GM19467 (cell line): ENCODE data around the gene LGALS3.
"Not testable (repeated sequence)": the region's sequence is repeated elsewhere in the genome, so short reads cannot be mapped to it uniquely, and the experiment has no call there.

Experiments
- ATAC-seq: cut with Tn5 transposase; IDR thresholded peaks from one replicate; pipeline ENCODE4 v1.9.1; 2021; ENCODE audit warnings: mild to moderate bottlenecking, moderate library complexity; ENCODE audit not compliant: unreplicated experiment

LGALS3 gene

GRCh38 chr14:55129086-55129427 is at the start of gene LGALS3:
LGALS3 (plus strand) TSS chr14:55129252; CDS start chr14:55137374, 8,122 bp downstream.
- peak; percentile 56 for ATAC-seq

- ATAC-seq: not testable (repeated sequence)
Measured at GRCh38 chr14:55079961-55080360, 49.1 kb upstream of the LGALS3 start.

DNA sequence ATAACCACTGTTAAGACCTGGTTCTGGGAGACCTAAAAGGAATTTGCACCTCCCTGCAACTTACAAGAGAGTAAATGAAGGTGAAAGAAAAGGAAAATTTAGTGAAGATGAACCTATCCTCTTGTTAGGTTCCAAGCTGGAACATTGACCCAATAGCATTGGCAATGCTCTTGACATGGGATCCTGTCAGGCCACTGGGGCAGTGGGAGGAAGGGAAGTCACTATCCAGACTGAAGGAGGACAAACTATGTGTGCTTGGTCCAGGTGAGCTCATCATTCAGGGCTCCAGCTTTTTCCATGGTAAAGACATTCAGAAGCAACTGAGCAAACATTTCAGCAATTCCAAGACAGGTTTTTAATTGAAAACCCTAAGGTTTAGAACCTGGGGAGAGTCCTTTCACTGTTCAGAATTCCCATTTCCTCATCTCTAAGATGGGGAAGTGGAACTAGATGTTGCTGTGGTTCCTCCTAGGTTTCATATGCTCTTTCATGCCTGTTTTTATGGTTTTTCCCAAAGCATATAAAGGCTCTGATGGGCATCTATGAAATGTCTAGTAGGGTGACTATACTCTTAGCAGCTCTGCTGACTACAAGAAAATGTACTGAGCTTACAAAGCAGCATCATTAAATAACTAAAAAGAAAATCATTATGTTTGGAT is 44.5 kb upstream of the LGALS3 start:
- ATAC-seq: no peak

DNA sequence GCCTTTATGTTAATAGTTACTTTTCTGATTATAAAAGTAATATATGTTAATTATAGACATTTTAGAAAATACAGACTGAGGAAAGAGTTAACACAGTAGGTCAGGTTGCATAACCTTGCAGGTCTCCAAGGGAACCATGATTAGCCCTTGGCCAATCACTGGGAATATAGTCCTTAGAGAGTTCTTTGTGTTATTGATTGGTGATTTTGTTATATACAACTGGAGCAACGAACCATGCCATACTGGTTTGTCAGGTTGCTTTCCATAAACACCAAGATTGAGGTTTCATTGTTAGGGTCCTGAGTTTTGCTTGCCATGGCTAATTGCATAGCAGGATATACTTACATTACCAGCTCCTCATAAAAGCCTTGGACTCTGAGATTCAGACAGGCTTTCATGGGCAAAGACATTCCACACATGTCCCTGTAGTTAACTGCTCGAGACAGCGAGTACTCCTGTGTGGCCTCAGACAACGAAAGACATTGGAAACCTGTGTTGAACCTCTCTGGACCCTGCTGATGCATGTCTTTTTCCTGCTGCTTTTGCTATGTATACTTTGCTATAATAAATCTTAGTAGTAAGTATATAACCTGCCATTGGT is 43.9 kb upstream of the LGALS3 start:
- ATAC-seq: no peak

DNA sequence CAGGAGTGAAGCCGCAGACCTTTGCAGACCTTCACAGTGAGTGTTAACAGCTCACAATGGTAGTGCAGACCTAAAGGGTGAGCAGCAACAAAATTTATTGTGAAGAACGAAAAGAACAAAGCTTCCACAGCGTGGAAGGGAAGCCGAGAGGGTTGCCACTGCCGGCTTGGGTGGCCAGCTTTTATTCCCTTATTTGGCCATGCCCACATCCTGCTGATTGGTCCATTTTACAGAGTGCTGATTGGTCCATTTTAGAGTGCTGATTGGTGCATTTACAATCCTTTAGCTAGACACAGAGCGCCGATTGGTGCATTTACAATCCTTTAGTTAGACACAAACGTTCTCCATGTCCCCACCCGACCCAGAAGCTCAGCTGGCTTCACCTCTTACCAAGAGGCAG is 42.1 kb upstream of the LGALS3 start:
- no peak for ATAC-seq

DNA sequence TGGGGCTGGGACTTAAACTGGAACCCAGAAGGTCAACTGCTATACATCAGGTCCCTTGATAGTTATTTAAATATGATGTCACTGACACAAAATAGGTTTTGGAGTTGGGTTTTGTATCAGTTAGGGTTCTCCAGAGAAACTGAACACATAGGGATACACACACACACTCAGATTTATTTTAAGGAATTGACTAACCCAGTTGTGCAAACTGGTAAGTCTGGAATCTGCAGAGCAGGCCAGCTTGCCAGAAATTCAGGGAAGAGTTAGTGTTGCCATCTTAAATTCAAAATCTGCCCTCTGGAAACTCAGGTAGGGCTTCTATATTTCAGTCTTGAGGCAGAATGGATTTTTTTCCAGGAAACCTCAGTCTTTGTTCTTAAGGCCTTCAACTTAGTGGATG is 40.7 kb upstream of the LGALS3 start:
- ATAC-seq: no peak

- ATAC-seq: no peak
Measured at GRCh38 chr14:55092341-55092740, 36.7 kb upstream of the LGALS3 start.

GRCh38 chr14:55094292-55095157 is 34.5 kb upstream of the LGALS3 start:
- ATAC-seq: no peak

DNA sequence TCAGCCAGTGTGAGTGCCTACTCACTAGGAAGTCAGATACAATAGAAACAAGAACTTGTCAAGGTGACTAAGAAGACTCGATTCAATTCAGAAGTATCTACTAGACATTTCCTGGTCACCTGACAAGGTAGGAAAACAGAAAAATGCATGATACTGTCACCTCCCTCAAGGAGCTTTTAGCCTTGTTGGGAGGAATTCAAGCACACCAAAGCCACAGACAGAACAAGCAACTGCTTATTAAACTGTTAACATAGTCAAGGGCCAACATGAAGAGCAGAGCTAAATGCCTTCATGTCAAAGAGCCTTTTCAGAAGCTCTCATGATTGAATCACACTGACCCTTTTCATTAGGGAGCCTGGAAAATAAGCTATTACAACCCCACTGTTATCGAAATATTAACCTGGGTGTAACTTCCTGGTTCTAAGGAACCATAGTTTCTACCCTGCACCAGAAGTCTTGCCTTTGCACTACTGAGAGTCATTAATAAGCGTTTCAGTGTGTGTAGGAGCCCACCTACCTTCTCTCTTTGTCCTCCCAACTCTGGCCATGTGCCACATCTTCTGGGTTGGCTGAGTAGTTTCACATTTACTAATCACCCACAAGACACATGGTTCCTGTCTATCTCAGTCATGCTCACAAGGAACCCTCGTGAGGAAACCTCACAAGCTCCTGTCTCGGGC is 31.0 kb upstream of the LGALS3 start:
- peak; percentile 68 for ATAC-seq

GRCh38 chr14:55098561-55098898 is 30.5 kb upstream of the LGALS3 start:
- ATAC-seq: no peak

DNA sequence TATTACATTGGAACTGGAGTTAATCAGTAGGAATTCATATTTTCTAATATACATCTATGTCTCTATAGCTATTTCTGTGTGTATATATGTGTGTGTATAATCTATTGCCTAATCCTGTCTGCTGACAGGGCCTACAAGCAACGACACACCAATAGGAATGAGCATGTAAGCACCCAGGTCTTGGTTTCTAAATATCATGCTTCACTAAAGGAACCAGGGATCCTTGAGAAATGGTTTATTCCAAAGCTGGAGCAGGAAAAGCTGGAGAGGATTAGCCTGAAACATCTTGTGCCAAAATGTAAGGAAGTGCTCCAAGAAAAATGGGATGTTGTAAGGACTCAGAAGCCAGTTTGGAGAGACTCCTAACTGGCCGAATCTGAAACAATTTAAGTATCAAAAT is 29.3 kb upstream of the LGALS3 start:
- ATAC-seq: no peak

DNA sequence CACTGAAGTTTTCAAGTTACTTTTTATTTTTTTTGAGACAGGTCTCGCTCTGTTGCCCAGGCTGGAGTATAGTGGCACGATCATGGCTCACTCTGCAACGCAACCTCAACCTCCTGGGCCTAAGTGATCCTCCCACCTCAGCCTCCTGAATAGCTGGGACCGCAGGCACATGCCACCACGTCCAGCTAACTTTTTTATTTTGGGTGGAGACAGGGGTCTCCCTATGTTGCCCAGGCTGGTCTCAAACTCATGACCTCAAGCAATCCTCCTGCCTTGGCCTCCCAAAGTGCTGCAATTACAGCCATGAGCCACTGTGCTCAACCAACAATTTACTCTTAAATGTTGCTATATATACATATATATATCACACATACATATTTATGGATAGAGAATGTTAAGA is 27.4 kb upstream of the LGALS3 start:
- ATAC-seq: no peak

- ATAC-seq: peak; percentile 61
Measured at GRCh38 chr14:55102141-55102621, 26.9 kb upstream of the LGALS3 start.

- ATAC-seq: peak; percentile 36
Measured at GRCh38 chr14:55103005-55103640, 25.9 kb upstream of the LGALS3 start.

DNA sequence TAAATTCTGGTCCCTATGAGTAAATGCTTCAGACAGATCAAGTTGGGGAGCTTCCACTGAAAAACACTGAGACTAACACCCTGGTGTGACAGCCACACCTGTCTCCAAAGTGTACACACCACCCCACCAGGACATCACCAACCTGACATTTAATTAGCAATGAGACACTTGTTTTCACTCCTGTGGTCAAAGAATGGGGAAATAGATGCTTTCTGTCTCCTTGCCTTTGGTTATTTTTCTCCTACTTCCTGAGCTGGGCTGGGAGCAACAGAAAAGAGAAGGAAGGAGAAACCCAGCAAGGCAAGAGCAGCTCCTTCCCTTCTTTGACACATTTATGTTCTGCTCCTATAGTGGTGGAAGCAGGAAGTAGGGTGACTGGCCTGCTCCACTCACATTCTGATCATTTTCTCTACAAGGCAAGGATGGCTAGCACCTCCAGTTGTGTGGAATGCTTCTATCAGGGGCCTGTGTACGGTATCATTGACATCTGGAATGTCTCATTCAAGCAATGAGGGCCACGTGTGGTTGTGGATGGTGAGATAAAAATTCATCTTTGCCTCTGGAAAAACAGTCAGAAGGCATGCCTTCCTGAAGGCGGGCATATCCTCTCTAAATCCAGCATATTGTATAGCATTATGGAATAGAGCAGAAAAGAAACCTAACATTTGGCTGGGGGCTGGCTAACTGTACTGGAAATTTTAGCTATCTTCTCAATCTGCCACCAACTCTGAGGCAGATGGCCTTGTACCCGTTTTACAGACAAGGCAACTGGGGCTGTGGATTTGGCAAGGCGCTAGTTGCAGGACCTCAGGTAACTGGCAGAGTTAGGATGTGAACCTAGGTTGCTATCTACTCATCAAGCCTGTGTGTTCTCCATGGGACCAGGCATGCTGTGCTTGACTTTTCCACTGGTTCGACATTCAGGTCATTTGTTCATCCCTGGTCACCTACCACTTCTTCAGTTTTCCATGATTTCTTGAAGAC is 24.8 kb upstream of the LGALS3 start:
- ATAC-seq: no peak

- no peak for ATAC-seq
Measured at GRCh38 chr14:55105991-55106390, 23.1 kb upstream of the LGALS3 start.

DNA sequence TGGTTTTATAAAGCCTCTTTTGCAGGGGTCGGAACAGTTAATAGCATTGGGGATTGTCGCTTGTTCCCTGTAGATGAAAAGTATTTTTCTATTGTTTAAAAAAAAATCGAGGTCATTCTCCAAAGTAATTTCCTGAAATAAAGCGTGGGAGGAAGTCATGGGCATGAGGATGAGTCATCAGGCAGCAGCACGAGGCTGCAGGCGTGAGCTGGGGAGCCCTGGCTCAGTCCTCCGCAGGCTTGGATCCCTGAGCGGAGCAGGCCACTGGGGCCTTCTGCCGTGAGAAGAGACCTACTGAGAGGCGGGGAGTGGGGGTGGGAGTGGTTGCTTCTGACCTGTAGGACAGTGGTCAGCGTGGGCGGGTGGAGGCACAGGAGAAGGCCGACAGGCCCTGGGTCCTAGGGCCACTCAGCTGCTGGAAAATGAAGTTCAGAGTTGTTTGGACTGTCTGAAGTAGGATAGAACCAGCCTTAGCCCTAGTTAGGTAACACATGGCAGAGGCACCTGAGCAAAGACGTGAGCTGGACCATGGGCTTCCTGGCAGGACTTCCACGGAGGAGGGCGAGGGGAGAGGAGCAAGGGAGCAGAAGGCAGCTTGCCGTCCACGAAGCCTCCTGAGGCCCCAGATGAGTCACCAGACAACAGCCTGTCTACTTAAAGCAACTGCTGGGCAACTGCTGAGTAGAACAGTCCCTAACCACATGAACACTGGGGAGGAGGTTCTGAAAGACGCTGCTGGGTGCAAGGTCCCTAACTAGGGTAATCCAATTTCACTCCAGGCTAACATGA is 21.1 kb upstream of the LGALS3 start:
- ATAC-seq: no peak

DNA sequence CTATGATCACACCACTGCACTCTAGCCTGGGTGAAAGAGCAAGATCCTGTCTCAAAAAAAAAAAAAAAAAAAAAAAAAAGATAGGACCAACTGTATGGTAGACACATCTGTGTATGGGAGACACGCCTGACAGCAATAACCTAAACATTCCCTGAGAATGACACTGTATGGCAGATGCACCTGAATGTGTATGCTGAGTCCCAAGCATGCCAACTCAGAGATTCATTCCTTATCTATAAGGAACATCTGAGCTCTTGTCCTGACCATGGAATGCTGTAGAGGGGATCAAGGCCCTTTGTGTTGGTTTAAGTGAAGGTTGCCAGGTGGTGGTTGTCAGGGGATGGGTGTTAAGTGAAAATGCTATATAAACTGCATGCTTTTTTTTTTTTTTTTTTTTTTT is 19.2 kb upstream of the LGALS3 start:
- no peak for ATAC-seq

DNA sequence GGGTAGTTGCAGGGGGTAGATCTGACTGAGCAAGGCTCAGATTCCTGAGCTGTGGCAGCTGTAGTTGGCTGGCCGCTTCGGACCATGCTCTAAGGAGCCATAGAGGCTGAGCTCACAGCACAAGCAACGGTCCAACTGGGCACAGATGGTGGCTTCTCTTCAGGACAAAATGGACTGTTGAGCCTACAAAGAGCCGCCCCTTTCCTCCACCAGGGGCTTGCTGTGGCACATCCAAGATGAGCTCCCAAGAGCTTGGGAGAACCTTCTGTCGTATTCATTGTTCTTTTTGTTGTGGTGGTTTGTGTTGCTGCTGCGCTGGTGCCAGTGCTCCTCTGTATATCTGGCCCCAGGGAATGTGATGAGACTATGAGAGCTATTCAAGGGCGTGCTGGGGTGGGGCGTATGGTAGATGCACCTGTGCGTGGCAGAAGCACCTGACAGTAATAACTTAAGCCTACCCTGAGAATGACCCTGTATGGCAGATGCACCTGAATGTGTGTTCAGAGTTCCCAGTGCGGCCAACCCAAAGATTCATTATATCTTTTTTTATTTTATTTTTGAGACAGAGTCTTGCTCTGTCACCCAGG is 17.8 kb upstream of the LGALS3 start:
- ATAC-seq: no peak
